Neural progenitor cell (in vitro differentiated cells): ENCODE measurements around the gene OPCML. TPM values are rescaled to one million over a fixed set of nuclear protein-coding genes. Genes with fewer than 3 reads are reported as not detected.

Experiments
- DNase-seq: peaks from one replicate; pipeline ENCODE4 v3.0.0-alpha.2; 2016; ENCODE audit warnings: low spot score
- H2AFZ ChIP-seq: fragments of 200-600 bp; sonication (generic); replicated peaks from 2 replicates; pipeline ENCODE4 v1.6.1; 2016; ENCODE audit warnings: antibody characterized with exemption
- H3F3A ChIP-seq: fragments of 200-600 bp; sonication (generic); 2 replicates; pipeline ENCODE4 v1.6.1; 2016; ENCODE audit warnings: antibody characterized with exemption, low read depth
- H3K27ac ChIP-seq: fragments of 200-600 bp; sonication (generic); 2 replicates; pipeline ENCODE4 v1.5.1; 2016; ENCODE audit warnings: mild to moderate bottlenecking
- H3K27me3 ChIP-seq: fragments of 200-600 bp; sonication (generic); 2 replicates; pipeline ENCODE4 v1.6.1; 2016; ENCODE audit warnings: mild to moderate bottlenecking, moderate library complexity
- H3K36me3 ChIP-seq: fragments of 200-600 bp; sonication (generic); 2 replicates; pipeline ENCODE4 v1.5.1; 2016
- H3K4me1 ChIP-seq: fragments of 200-600 bp; sonication (generic); 2 replicates; pipeline ENCODE4 v1.6.1; 2016; ENCODE audit warnings: mixed run types
- H3K4me2 ChIP-seq: fragments of 200-600 bp; sonication (generic); 2 replicates; pipeline ENCODE4 v1.6.1; 2016
- H3K4me3 ChIP-seq: fragments of 200-600 bp; sonication (generic); 2 replicates; pipeline ENCODE4 v1.5.1; 2016
- H3K79me2 ChIP-seq: fragments of 200-600 bp; sonication (generic); 2 replicates; pipeline ENCODE4 v1.6.1; 2016; ENCODE audit warnings: low read depth
- H3K9ac ChIP-seq: fragments of 200-600 bp; sonication (generic); 2 replicates; pipeline ENCODE4 v1.6.1; 2016
- H3K9me3 ChIP-seq: fragments of 200-600 bp; sonication (generic); 2 replicates; pipeline ENCODE4 v1.5.1; 2016; ENCODE audit warnings: low read depth
- H4K20me1 ChIP-seq: fragments of 200-600 bp; sonication (generic); 2 replicates; pipeline ENCODE4 v1.6.1; 2016; ENCODE audit warnings: low read depth
- H3K27ac Mint-ChIP-seq: 3 replicates; pipeline ENCODE4 v1.8.0; 2021; ENCODE audit warnings: mixed read lengths
- H3K27me3 Mint-ChIP-seq: 2 replicates; pipeline ENCODE4 v1.8.0; 2022; ENCODE audit warnings: low read depth, mild to moderate bottlenecking, inconsistent platforms, moderate library complexity, mixed read lengths; ENCODE audit not compliant: insufficient read depth
- H3K36me3 Mint-ChIP-seq: 3 replicates; pipeline ENCODE4 v1.8.0; 2021; ENCODE audit warnings: mixed read lengths
- H3K4me1 Mint-ChIP-seq: 3 replicates; pipeline ENCODE4 v1.8.0; 2021; ENCODE audit warnings: mixed read lengths
- H3K4me3 Mint-ChIP-seq: 3 replicates; pipeline ENCODE4 v1.8.0; 2021; ENCODE audit warnings: mild to moderate bottlenecking, moderate library complexity, mixed read lengths
- H3K9me3 Mint-ChIP-seq: 3 replicates; pipeline ENCODE4 v1.8.0; 2020; ENCODE audit warnings: mixed read lengths
- EZH2 ChIP-seq: fragments of 200-600 bp; sonication (generic); IDR thresholded peaks from 2 replicates; pipeline ENCODE4 v1.6.1; 2017; ENCODE audit warnings: antibody characterized with exemption, mild to moderate bottlenecking, moderate library complexity
- EZH2phosphoT487 ChIP-seq: fragments of 200-600 bp; sonication (generic); IDR thresholded peaks from 2 replicates; pipeline ENCODE4 v1.6.1; 2017; ENCODE audit warnings: antibody characterized with exemption
- total RNA-seq: library from RNA; depleted of rRNA; stranded (reverse); fragments of >200 nt; gene quantifications from 2 replicates; pipeline ENCODE4 v1.2.3, GENCODE V29; 2015; ENCODE audit warnings: low replicate concordance
- TF ChIP-seq, protein P1 (sequence below): fragments of 200-600 bp; sonication (generic); IDR thresholded peaks from 2 replicates; pipeline ENCODE4 v1.5.1; 2017; ENCODE audit warnings: antibody characterized with exemption, mild to moderate bottlenecking

Gene OPCML
- total RNA-seq, 1 donor from 2014 or later, result 0.02 TPM

DNA sequence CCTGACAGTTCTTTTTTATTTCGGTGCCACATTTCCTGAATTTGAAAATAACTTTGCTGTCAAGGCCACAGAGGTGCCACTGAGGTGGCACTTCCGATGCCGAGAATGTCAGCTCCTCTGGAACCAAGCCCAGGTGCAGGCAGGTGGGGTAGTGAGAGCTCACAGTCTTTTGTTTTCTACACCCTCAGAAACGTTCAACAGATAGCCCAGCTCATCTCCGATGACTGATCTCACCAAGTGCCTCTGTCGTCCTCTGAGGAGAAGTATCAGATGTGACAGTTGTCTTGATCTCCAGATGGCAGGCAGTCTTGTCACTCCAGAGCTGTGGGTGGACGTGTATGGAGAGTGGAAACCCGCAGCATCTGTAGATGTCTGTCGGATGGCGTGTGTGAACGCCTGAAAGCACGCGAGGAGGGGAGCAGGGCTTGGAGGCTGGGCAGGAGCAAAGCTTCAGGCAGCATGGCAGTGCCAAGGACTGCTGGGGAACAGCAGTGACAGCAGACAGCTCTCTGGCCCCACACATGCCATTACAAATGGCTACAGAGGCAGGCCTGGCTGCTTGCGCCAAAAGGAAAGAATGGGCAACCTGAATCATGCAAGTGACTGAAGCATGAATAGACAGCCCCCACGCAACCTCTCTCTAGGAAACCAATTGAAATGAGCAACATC, 877.0 kb downstream of the OPCML start:
- Histone ChIP-seq H3K4me1 (no peaks in the 10 kb centered on the region), H3K27me3 (no peaks in the 10 kb centered on the region), H3K4me2 (no peak overlapping the region), H3K27ac (no peak overlapping the region), H3K79me2 (no peaks in the 10 kb centered on the region), H3K9me3 (no peaks in the 10 kb centered on the region), H4K20me1 (no peaks in the 10 kb centered on the region), H3K4me3 (no peak overlapping the region), H2AFZ (no peak overlapping the region), H3K36me3 (no peaks in the 10 kb centered on the region), H3K9ac (no peak overlapping the region), H3F3A (no peaks in the 10 kb centered on the region)
- peaks cover 1% of the 10 kb centered on the region for H3K9me3 Mint-ChIP-seq
- peaks cover 3% of the 10 kb centered on the region for H3K27me3 Mint-ChIP-seq
- DNase-seq, result no peak
- H3K4me3 Mint-ChIP-seq, result no peak overlapping the region
- no peaks in the 10 kb centered on the region for H3K4me1 Mint-ChIP-seq
- H3K36me3 Mint-ChIP-seq, result peaks cover 5% of the 10 kb centered on the region
- H3K27ac Mint-ChIP-seq, result no peak overlapping the region
- TF ChIP-seq EZH2phosphoT487 (no peak), EZH2 (no peak)
- TF ChIP-seq, protein P1, sequence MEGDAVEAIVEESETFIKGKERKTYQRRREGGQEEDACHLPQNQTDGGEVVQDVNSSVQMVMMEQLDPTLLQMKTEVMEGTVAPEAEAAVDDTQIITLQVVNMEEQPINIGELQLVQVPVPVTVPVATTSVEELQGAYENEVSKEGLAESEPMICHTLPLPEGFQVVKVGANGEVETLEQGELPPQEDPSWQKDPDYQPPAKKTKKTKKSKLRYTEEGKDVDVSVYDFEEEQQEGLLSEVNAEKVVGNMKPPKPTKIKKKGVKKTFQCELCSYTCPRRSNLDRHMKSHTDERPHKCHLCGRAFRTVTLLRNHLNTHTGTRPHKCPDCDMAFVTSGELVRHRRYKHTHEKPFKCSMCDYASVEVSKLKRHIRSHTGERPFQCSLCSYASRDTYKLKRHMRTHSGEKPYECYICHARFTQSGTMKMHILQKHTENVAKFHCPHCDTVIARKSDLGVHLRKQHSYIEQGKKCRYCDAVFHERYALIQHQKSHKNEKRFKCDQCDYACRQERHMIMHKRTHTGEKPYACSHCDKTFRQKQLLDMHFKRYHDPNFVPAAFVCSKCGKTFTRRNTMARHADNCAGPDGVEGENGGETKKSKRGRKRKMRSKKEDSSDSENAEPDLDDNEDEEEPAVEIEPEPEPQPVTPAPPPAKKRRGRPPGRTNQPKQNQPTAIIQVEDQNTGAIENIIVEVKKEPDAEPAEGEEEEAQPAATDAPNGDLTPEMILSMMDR, result no peak

DNA sequence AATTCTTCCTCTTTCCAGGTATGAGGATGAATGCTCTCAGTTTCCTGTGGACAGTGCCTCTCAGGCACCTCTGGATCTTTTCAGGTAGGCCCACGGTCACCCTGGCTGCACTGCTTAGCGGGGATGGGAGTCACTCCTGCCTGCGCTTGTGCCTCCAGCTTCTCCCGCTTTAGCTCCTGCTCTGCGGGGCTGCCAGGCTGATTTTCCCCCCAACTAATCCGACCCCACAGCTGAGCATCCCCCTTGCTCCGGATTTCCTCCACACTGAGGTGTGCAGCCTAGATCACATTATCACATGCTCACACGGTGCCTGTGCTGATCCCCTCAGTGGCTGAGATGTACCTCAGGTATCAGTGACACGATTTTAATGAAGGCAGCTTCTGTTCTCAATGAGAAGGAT, 879.1 kb downstream of the OPCML start:
- Mint-ChIP-seq H3K4me3 (no peak overlapping the region), H3K36me3 (peaks cover 5% of the 10 kb centered on the region), H3K27ac (no peak overlapping the region), H3K27me3 (peaks cover 3% of the 10 kb centered on the region), H3K9me3 (peaks cover 1% of the 10 kb centered on the region), H3K4me1 (no peaks in the 10 kb centered on the region)
- no peak overlapping the region for H3K4me2 ChIP-seq
- DNase-seq, result no peak
- no peaks in the 10 kb centered on the region for H4K20me1 ChIP-seq
- H3K27ac ChIP-seq, result no peak overlapping the region
- H3K4me1 ChIP-seq, result no peaks in the 10 kb centered on the region
- H3F3A ChIP-seq, result no peaks in the 10 kb centered on the region
- H3K27me3 ChIP-seq, result no peaks in the 10 kb centered on the region
- H2AFZ ChIP-seq, result no peak overlapping the region
- TF ChIP-seq EZH2 (no peak), EZH2phosphoT487 (no peak)
- TF ChIP-seq, protein P1, result no peak
- no peak overlapping the region for H3K9ac ChIP-seq
- no peaks in the 10 kb centered on the region for H3K36me3 ChIP-seq
- H3K9me3 ChIP-seq, result no peaks in the 10 kb centered on the region
- H3K4me3 ChIP-seq, result no peak overlapping the region
- no peaks in the 10 kb centered on the region for H3K79me2 ChIP-seq

DNA sequence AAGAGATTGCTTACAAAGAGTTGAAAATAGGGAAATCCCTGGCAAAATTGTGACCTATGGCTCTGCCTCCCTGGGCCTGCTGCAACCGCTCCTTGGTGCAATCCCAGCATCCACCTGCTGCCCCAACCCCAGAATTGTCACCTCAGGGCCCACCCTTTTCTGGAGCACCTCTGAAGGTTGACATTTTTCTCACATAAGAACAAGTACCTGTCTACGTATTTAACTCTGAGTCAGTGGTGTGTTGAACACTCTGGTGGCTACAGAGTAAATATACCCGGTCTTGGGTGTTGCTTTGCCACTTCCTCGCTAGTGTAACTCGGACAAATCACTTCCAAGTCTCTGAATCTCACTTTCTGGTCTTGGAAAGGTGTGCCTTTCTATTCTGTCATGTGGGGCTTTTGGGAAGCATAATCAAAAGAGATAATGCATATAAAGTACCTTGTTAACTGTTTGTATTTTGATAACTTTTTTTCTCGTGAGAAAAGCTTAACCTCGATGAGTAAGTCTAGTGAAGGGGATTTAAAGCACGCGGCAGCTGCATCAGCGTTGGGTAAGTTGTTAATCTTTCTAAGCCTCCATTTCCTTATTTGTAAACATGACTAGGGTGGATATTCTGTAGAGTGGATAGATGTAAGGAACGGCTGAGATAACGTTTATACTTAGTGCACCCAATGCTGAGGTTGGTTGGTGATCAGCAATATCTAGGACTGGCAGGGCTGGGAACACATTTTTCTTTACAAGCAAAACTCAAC, 881.2 kb downstream of the OPCML start:
- Mint-ChIP-seq H3K9me3 (peaks cover 1% of the 10 kb centered on the region), H3K27me3 (no peaks in the 10 kb centered on the region), H3K4me1 (no peaks in the 10 kb centered on the region), H3K36me3 (peaks cover 5% of the 10 kb centered on the region), H3K27ac (no peak overlapping the region), H3K4me3 (no peak overlapping the region)
- Histone ChIP-seq H3K79me2 (no peaks in the 10 kb centered on the region), H3K27ac (no peak overlapping the region), H3K27me3 (no peaks in the 10 kb centered on the region), H3K36me3 (no peaks in the 10 kb centered on the region), H2AFZ (no peak overlapping the region), H3K4me1 (no peaks in the 10 kb centered on the region), H3K4me2 (no peak overlapping the region), H4K20me1 (no peaks in the 10 kb centered on the region), H3K9me3 (no peaks in the 10 kb centered on the region), H3F3A (no peaks in the 10 kb centered on the region), H3K9ac (no peak overlapping the region), H3K4me3 (no peak overlapping the region)
- DNase-seq, result no peak
- no peak for TF ChIP-seq EZH2phosphoT487
- no peak for TF ChIP-seq EZH2
- TF ChIP-seq, protein P1, result no peak
